H9 (cell line): ENCODE measurements around the gene RASGRP3. TPM values are rescaled to one million over a fixed set of nuclear protein-coding genes. Genes with fewer than 3 reads are reported as not detected.

Source experiments
- DNase-seq: peaks from one replicate; pipeline ENCODE4 v3.0.0-alpha.2; 2017
- H2AFZ ChIP-seq: one replicate; pipeline ENCODE4 v1.6.1; 2013; ENCODE audit warnings: mild to moderate bottlenecking, low read length, control low read depth, moderate library complexity
- H2AK5ac ChIP-seq: 2 replicates; pipeline ENCODE4 v1.6.1; 2013; ENCODE audit warnings: low read length, control low read depth, mixed read lengths; ENCODE audit not compliant: insufficient read length
- H2BK120ac ChIP-seq: one replicate; pipeline ENCODE4 v1.6.1; 2013; ENCODE audit warnings: low read depth, mild to moderate bottlenecking, low read length, control low read depth, inconsistent platforms; ENCODE audit not compliant: poor library complexity, severe bottlenecking
- H2BK12ac ChIP-seq: 2 replicates; pipeline ENCODE4 v1.6.1; 2013; ENCODE audit warnings: low read length, control low read depth, mixed read lengths, low read depth; ENCODE audit not compliant: insufficient read length
- H2BK15ac ChIP-seq: 2 replicates; pipeline ENCODE4 v1.6.1; 2013; ENCODE audit warnings: low read depth, low read length, control low read depth
- H2BK20ac ChIP-seq: one replicate; pipeline ENCODE4 v1.6.1; 2013; ENCODE audit warnings: low read depth, mild to moderate bottlenecking, low read length, control low read depth, inconsistent platforms; ENCODE audit not compliant: poor library complexity, severe bottlenecking
- H2BK5ac ChIP-seq: 2 replicates; pipeline ENCODE4 v1.6.1; 2013; ENCODE audit warnings: low read length, control low read depth, mixed read lengths; ENCODE audit not compliant: insufficient read length
- H3K14ac ChIP-seq: 2 replicates; pipeline ENCODE4 v1.6.1; 2013; ENCODE audit warnings: low read length, control low read depth; ENCODE audit not compliant: insufficient read depth
- H3K18ac ChIP-seq: 2 replicates; pipeline ENCODE4 v1.6.1; 2013; ENCODE audit warnings: low read depth, mild to moderate bottlenecking, mixed read lengths, low read length, control low read depth; ENCODE audit not compliant: insufficient read length
- H3K23ac ChIP-seq: 2 replicates; pipeline ENCODE4 v1.6.1; 2013; ENCODE audit warnings: low read length, control low read depth, mixed read lengths, low read depth; ENCODE audit not compliant: insufficient read length
- H3K23me2 ChIP-seq: 2 replicates; pipeline ENCODE4 v1.6.1; 2013; ENCODE audit warnings: low read depth, mild to moderate bottlenecking, mixed read lengths, low read length, control low read depth; ENCODE audit not compliant: insufficient read length, poor library complexity, severe bottlenecking
- H3K27ac ChIP-seq: 2 replicates; pipeline ENCODE4 v1.5.1; 2013; ENCODE audit warnings: low read length, control low read depth, mixed read lengths, low read depth; ENCODE audit not compliant: insufficient read length
- H3K27me3 ChIP-seq: 2 replicates; pipeline ENCODE4 v1.6.1; 2013; ENCODE audit warnings: low read length, control low read depth, inconsistent platforms; ENCODE audit not compliant: insufficient read depth
- H3K4ac ChIP-seq: 2 replicates; pipeline ENCODE4 v1.6.1; 2013; ENCODE audit warnings: low read depth, mild to moderate bottlenecking, control low read depth, inconsistent platforms, low read length, moderate library complexity
- H3K4me1 ChIP-seq: 2 replicates; pipeline ENCODE4 v1.6.1; 2013; ENCODE audit warnings: low read length, control low read depth, inconsistent platforms; ENCODE audit not compliant: insufficient read depth
- H3K4me2 ChIP-seq: 2 replicates; pipeline ENCODE4 v1.6.1; 2013; ENCODE audit warnings: low read length, control low read depth, mixed read lengths; ENCODE audit not compliant: insufficient read length, insufficient read depth
- H3K56ac ChIP-seq: 2 replicates; pipeline ENCODE4 v1.6.1; 2013; ENCODE audit warnings: low read depth, mild to moderate bottlenecking, mixed read lengths, low read length, control low read depth; ENCODE audit not compliant: insufficient read length
- H3K79me1 ChIP-seq: 2 replicates; pipeline ENCODE4 v1.6.1; 2013; ENCODE audit warnings: low read depth, mild to moderate bottlenecking, moderate library complexity, low read length, control low read depth, inconsistent platforms; ENCODE audit not compliant: insufficient read depth, poor library complexity, severe bottlenecking
- H3K79me2 ChIP-seq: 2 replicates; pipeline ENCODE4 v1.6.1; 2013; ENCODE audit warnings: low read length, control low read depth, inconsistent platforms; ENCODE audit not compliant: insufficient read depth
- H3K9ac ChIP-seq: 2 replicates; pipeline ENCODE4 v1.6.1; 2013; ENCODE audit warnings: low read length, control low read depth, mixed read lengths; ENCODE audit not compliant: insufficient read length; ENCODE audit errors: extremely low read depth
- H3K9me3 ChIP-seq: one replicate; pipeline ENCODE4 v1.6.1; 2013; ENCODE audit warnings: low read depth, low read length, inconsistent platforms; ENCODE audit not compliant: control insufficient read depth
- H3T11ph ChIP-seq: one replicate; pipeline ENCODE4 v1.6.1; 2013; ENCODE audit warnings: mild to moderate bottlenecking, low read length, control low read depth, inconsistent platforms
- H4K20me1 ChIP-seq: one replicate; pipeline ENCODE4 v1.6.1; 2013; ENCODE audit not compliant: control insufficient read depth, insufficient read length, insufficient read depth
- H4K5ac ChIP-seq: 2 replicates; pipeline ENCODE4 v1.6.1; 2013; ENCODE audit warnings: low read depth, mild to moderate bottlenecking, mixed read lengths, low read length, control low read depth; ENCODE audit not compliant: insufficient read length
- H4K8ac ChIP-seq: replicated peaks from 2 replicates; pipeline ENCODE4 v1.6.1; 2013; ENCODE audit warnings: low read length, control low read depth, mixed read lengths, low read depth; ENCODE audit not compliant: insufficient read length
- H4K91ac ChIP-seq: 2 replicates; pipeline ENCODE4 v1.6.1; 2013; ENCODE audit warnings: low read depth, mild to moderate bottlenecking, moderate library complexity, mixed read lengths, low read length, control low read depth; ENCODE audit not compliant: insufficient read length
- H3K27ac Mint-ChIP-seq, 3 experiments: 2 replicates in 2 of 3; 3 replicates in 1 of 3; pipeline ENCODE4 v1.8.0; 2020 to 2021; ENCODE audit warnings: mixed read lengths in 3 of 3, mild to moderate bottlenecking in 1 of 3, moderate library complexity in 1 of 3
- H3K27me3 Mint-ChIP-seq: 2 replicates; pipeline ENCODE4 v1.8.0; 2021; ENCODE audit warnings: low read depth, mild to moderate bottlenecking, moderate library complexity, mixed read lengths
- H3K36me3 Mint-ChIP-seq, 3 experiments: 2 replicates in 2 of 3; 3 replicates in 1 of 3; pipeline ENCODE4 v1.8.0; 2020 to 2021; ENCODE audit warnings: low read depth in 3 of 3, mixed read lengths in 3 of 3; ENCODE audit not compliant: insufficient read depth in 1 of 3
- H3K4me1 Mint-ChIP-seq, 2 experiments: 2 replicates each; pipeline ENCODE4 v1.8.0; 2020; ENCODE audit warnings: mixed read lengths in 2 of 2
- H3K4me3 Mint-ChIP-seq, 2 experiments: 2 replicates in 1 of 2; 3 replicates in 1 of 2; pipeline ENCODE4 v1.8.0; 2020 to 2021; ENCODE audit warnings: mild to moderate bottlenecking in 2 of 2, mixed read lengths in 2 of 2, moderate library complexity in 1 of 2
- H3K9me3 Mint-ChIP-seq, 2 experiments: 2 replicates in 1 of 2; 3 replicates in 1 of 2; pipeline ENCODE4 v1.8.0; 2020; ENCODE audit warnings: mild to moderate bottlenecking in 2 of 2, mixed read lengths in 2 of 2, moderate library complexity in 1 of 2
- CTCF ChIP-seq: fragments of 200-600 bp; sonication (generic); conservative IDR thresholded peaks from 3 replicates; pipeline ENCODE4 v1.8.0; 2021; ENCODE audit warnings: antibody characterized with exemption, mild to moderate bottlenecking
- WGBS: extraction: QIAGEN DNeasy Blood & Tissue Kit; methylation state at CpG from one replicate; pipeline ENCODE4 v1.1.7; 2013; ENCODE audit warnings: missing lambda C conversion rate, low lambda C conversion rate, mixed read lengths; ENCODE audit not compliant: insufficient read length; ENCODE audit errors: extremely low coverage; 5-methylcytosine and 5-hydroxymethylcytosine counted together
- total RNA-seq: library from RNA; stranded (reverse); gene quantifications from 2 replicates; pipeline ENCODE4 v1.2.1, GENCODE V29; 2021

The RASGRP3 gene
- total RNA-seq, 1 experiment from 2014 or later, result not detected

- H4K91ac ChIP-seq, result no peak overlapping the region
- no peak overlapping the region for H2BK120ac ChIP-seq
- H2BK15ac ChIP-seq, result no peak overlapping the region
- no peak overlapping the region for H3K4ac ChIP-seq
- H3K4me3 Mint-ChIP-seq, result no peak overlapping the region
- H3K4me1 ChIP-seq, result no peaks in the 10 kb centered on the region
- H3K9me3 ChIP-seq, result no peaks in the 10 kb centered on the region
- H3K79me2 ChIP-seq, result no peaks in the 10 kb centered on the region
- no peaks in the 10 kb centered on the region for H3K79me1 ChIP-seq
- no peaks in the 10 kb centered on the region for H3K36me3 Mint-ChIP-seq
- no peak overlapping the region for H3T11ph ChIP-seq
- H3K27me3 Mint-ChIP-seq, result peaks cover 1% of the 10 kb centered on the region; the same call in 1 of the 2 replicates
- no peak overlapping the region for H3K18ac ChIP-seq
- no peak overlapping the region for H2BK5ac ChIP-seq
- no peak overlapping the region for H4K5ac ChIP-seq
- no peak overlapping the region for H2AK5ac ChIP-seq
- no peaks in the 10 kb centered on the region for H3K23me2 ChIP-seq
- H3K9ac ChIP-seq, result no peak overlapping the region
- no peaks in the 10 kb centered on the region for H3K27me3 ChIP-seq
- no peak overlapping the region for H3K27ac Mint-ChIP-seq
- no peak overlapping the region for H3K27ac ChIP-seq
- peaks cover 8 to 9% of the 10 kb centered on the region in 2 experiments for H3K4me1 Mint-ChIP-seq
- no peak overlapping the region for H2BK12ac ChIP-seq
- no peak overlapping the region for H2BK20ac ChIP-seq
- no peak overlapping the region for H3K23ac ChIP-seq
- no peak for TF ChIP-seq CTCF
- H3K56ac ChIP-seq, result no peak overlapping the region
- no peak overlapping the region for H4K8ac ChIP-seq
- no peaks in the 10 kb centered on the region; a peak in 1 of 5 replicates for H3K9me3 Mint-ChIP-seq
- DNase-seq, result no peak
- no peak overlapping the region for H3K14ac ChIP-seq
- WGBS, result no CpG with 5 or more reads among the region's 5 CpGs
- H3K4me2 ChIP-seq, result no peak overlapping the region
- no peaks in the 10 kb centered on the region for H4K20me1 ChIP-seq
- H2AFZ ChIP-seq, result no peak overlapping the region
Observed at GRCh38 chr2:33500177-33500576, 23.7 kb downstream of the RASGRP3 start.
